K562 (cell line): ENCODE results near the gene SLC13A1. TPM values are rescaled to one million over a fixed set of nuclear protein-coding genes. Genes with fewer than 3 reads are reported as not detected.

Experiments
- ATAC-seq: fragments of 200-7000 bp; cut with Tn5 transposase; 3 replicates; pipeline ENCODE4 v1.9.1; 2020; ENCODE audit warnings: moderate library complexity
- BruUV-seq: library from RNA; stranded (reverse); fragments of 400-500 nt; replicated peaks from 2 replicates; lab custom pipeline; 2021; lab: Mats Ljungman, UMichigan
- CTCF ChIA-PET: fragments of 300-600 bp; formaldehyde crosslinking; extraction: SDS; loops from one replicate; lab custom pipeline; 2021; ENCODE audit warnings: low intra/inter-chr PET ratio; lab: Yijun Ruan, JAX
- POLR2A ChIA-PET: fragments of 300-600, 350-650 bp; sonication (Branson Sonifier 250); formaldehyde crosslinking; extraction: SDS; loops from one replicate; lab custom pipeline; 2021; ENCODE audit warnings: antibody characterized with exemption, inconsistent platforms; lab: Yijun Ruan, JAX
- DNase-seq, 4 experiments: peaks; one replicate each; pipeline versions ENCODE4 v3.0.0 to v3.0.0-alpha.2; 2011 to 2018; ENCODE audit warnings: low spot score in 3 of 4, mixed read lengths in 3 of 4; ENCODE audit errors: extremely low read depth in 1 of 4
- FAIRE-seq: peaks from 2 replicates; lab custom pipeline; 2011; peaks lifted over from hg19 to GRCh38; lab: Jason Lieb, UNC
- H2AFZ ChIP-seq: 2 replicates; pipeline ENCODE4 v1.6.0; 2011; ENCODE audit warnings: low read depth, low read length, control low read depth, inconsistent platforms
- H3K27ac ChIP-seq: fragments of 200-600 bp; 3 replicates; pipeline ENCODE4 v1.8.0; 2011; ENCODE audit warnings: low read depth, mild to moderate bottlenecking, control low read depth, inconsistent platforms, low read length, moderate library complexity, mixed read lengths; ENCODE audit errors: extremely low read depth
- H3K27me3 ChIP-seq, 2 experiments: fragments of 300-600 bp in 1 of 2; 2 replicates in 1 of 2; 3 replicates in 1 of 2; pipeline versions ENCODE4 v1.6.0 to v1.8.0; 2011; ENCODE audit warnings: inconsistent platforms in 2 of 2, low read length in 2 of 2, mild to moderate bottlenecking in 1 of 2, mixed read lengths in 1 of 2, moderate library complexity in 1 of 2; ENCODE audit not compliant: control insufficient read depth in 2 of 2, insufficient read depth in 2 of 2
- H3K36me3 ChIP-seq: fragments of 300-600 bp; 3 replicates; pipeline ENCODE4 v1.8.0; 2011; ENCODE audit warnings: mild to moderate bottlenecking, low read length, inconsistent platforms; ENCODE audit not compliant: control insufficient read depth, insufficient read depth
- H3K4me1 ChIP-seq, 2 experiments: fragments of 200-600 bp in 1 of 2; replicated peaks in 1 of 2; 2 replicates in 1 of 2; 3 replicates in 1 of 2; pipeline versions ENCODE4 v1.5.1 to v1.8.0; 2011; ENCODE audit warnings: inconsistent platforms in 2 of 2, low read length in 2 of 2, mild to moderate bottlenecking in 1 of 2, mixed read lengths in 1 of 2, moderate library complexity in 1 of 2; ENCODE audit not compliant: control insufficient read depth in 2 of 2, insufficient read depth in 2 of 2
- H3K4me2 ChIP-seq: 2 replicates; pipeline ENCODE4 v1.6.1; 2011; ENCODE audit warnings: low read length, control low read depth, inconsistent platforms, mixed read lengths; ENCODE audit not compliant: insufficient read depth
- H3K4me3 ChIP-seq: fragments of 200-600 bp; sonication (generic), shearing (Covaris generic); 2 replicates; pipeline ENCODE4 v1.5.1; 2016; ENCODE audit warnings: control low read depth, inconsistent platforms
- H3K79me2 ChIP-seq: fragments of 200-600 bp; 3 replicates; pipeline ENCODE4 v1.8.0; 2011; ENCODE audit warnings: low read length, inconsistent platforms; ENCODE audit not compliant: control insufficient read depth, insufficient read depth
- H3K9ac ChIP-seq, 2 experiments: 2 replicates each; pipeline versions ENCODE4 v1.6.0 to v1.6.1; 2011; ENCODE audit warnings: low read depth in 2 of 2, low read length in 2 of 2, control low read depth in 1 of 2, inconsistent platforms in 1 of 2, mild to moderate bottlenecking in 1 of 2, mixed read lengths in 1 of 2; ENCODE audit not compliant: insufficient read depth in 1 of 2
- H3K9me1 ChIP-seq: one replicate; pipeline ENCODE4 v1.6.0; 2011; ENCODE audit warnings: inconsistent platforms, mild to moderate bottlenecking, low read length, moderate library complexity; ENCODE audit not compliant: control insufficient read depth, insufficient read depth
- H3K9me3 ChIP-seq: replicated peaks from 2 replicates; pipeline ENCODE4 v1.5.1; 2011; ENCODE audit warnings: low read depth, low read length, inconsistent platforms; ENCODE audit not compliant: control insufficient read depth, insufficient read depth
- H4K20me1 ChIP-seq: replicated peaks from 2 replicates; pipeline ENCODE4 v1.6.1; 2011; ENCODE audit warnings: low read length, inconsistent platforms, mixed read lengths; ENCODE audit not compliant: control insufficient read depth, insufficient read depth
- CGGBP1 ChIP-seq: fragments of 250-450 bp; sonication (Bioruptor Pico); IDR thresholded peaks from 2 replicates; pipeline ENCODE4 v1.9.0; 2021; ENCODE audit warnings: mild to moderate bottlenecking
- E2F8 ChIP-seq: fragments of 450-650 bp; IDR thresholded peaks from 2 replicates; pipeline ENCODE4 v1.7.1; 2018; ENCODE audit warnings: mild to moderate bottlenecking, low read depth; ENCODE audit not compliant: partially characterized antibody
- EGR1 ChIP-seq: fragments of 450-650 bp; conservative IDR thresholded peaks from 2 replicates; pipeline ENCODE4 v1.6.1; 2017; ENCODE audit warnings: mild to moderate bottlenecking
- FOXK1 ChIP-seq: sonication (generic); formaldehyde crosslinking; IDR thresholded peaks from 2 replicates; pipeline ENCODE4 v1.8.0; 2022; ENCODE audit warnings: missing genetic modification reagents, mild to moderate bottlenecking, borderline replicate concordance
- GATAD2A ChIP-seq: fragments of 450-650 bp; IDR thresholded peaks from 2 replicates; pipeline ENCODE4 v1.6.1; 2017
- HLTF ChIP-seq: fragments of 450-650 bp; IDR thresholded peaks from 2 replicates; pipeline ENCODE4 v1.6.1; 2016
- JUNB ChIP-seq: fragments of 450-650 bp; formaldehyde crosslinking; conservative IDR thresholded peaks from 2 replicates; pipeline ENCODE4 v1.4.0; 2020; ENCODE audit warnings: mild to moderate bottlenecking
- LEF1 ChIP-seq: fragments of 450-650 bp; IDR thresholded peaks from 2 replicates; pipeline ENCODE4 v1.6.1; 2016; ENCODE audit warnings: mild to moderate bottlenecking
- RBBP5 ChIP-seq: fragments of 200-600 bp; sonication (generic); IDR thresholded peaks from 2 replicates; pipeline ENCODE4 v1.6.1; 2012; ENCODE audit warnings: borderline replicate concordance, mild to moderate bottlenecking, low read length, control low read depth, inconsistent platforms; ENCODE audit not compliant: insufficient read depth, poor library complexity, severe bottlenecking
- RFX1 ChIP-seq: fragments of 450-650 bp; IDR thresholded peaks from 2 replicates; pipeline ENCODE4 v1.6.1; 2016; ENCODE audit warnings: mild to moderate bottlenecking, moderate library complexity
- STAG1 ChIP-seq: sonication (generic); formaldehyde crosslinking; IDR thresholded peaks from 2 replicates; pipeline ENCODE4 v1.5.0; 2020; ENCODE audit warnings: missing genetic modification reagents, borderline replicate concordance
- TBP ChIP-seq: optimal IDR thresholded peaks from 2 replicates; pipeline ENCODE3; 2011; ENCODE audit warnings: low read depth, low read length, improper control_type of control experiment
- ZEB2 ChIP-seq: fragments of 450-650 bp; IDR thresholded peaks from 2 replicates; pipeline ENCODE4 v1.6.1; 2016
- ZNF655 ChIP-seq: fragments of 250-450 bp; sonication (Bioruptor Pico); IDR thresholded peaks from 2 replicates; pipeline ENCODE4 v1.5.0; 2021
- WGBS: fragments of 100-300 bp; shearing (Covaris generic); methylation state at CpG from one replicate; pipeline ENCODE4 v1.1.6; 2016; ENCODE audit warnings: low coverage, mixed read lengths; ENCODE audit not compliant: insufficient coverage; ENCODE audit errors: missing lambda C conversion rate; 5-methylcytosine and 5-hydroxymethylcytosine counted together
- in situ Hi-C: fragments of 300-500 bp; cut with MboI; formaldehyde crosslinking; loops from 4 replicates; pipeline ENCODE4 v1.15.0; 2018; ENCODE audit warnings: inconsistent platforms, mixed read lengths
- intact Hi-C: fragments of 100-400 bp; cut with micrococcal nuclease; formaldehyde crosslinking; loops from 2 replicates; pipeline ENCODE4 v1.14.2; 2022
- polyA plus RNA-seq, 8 experiments: library from polyadenylated mRNA; depleted of rRNA in 4 of 8; stranded (reverse) in 5 of 8; unstranded in 3 of 8; fragments of >200 nt; fragmentation: Nextera tagmentation in 2 of 8; fragmentation: Illumina TruSeq in 1 of 8; extraction: Ambion mirVana in 2 of 8; extraction: Trizol in 1 of 8; gene quantifications; 2 replicates each; pipeline versions ENCODE4 v1.2.1 to v1.2.3, GENCODE V29; 2011 to 2014; ENCODE audit warnings: inconsistent platforms in 1 of 8, missing spikeins in 1 of 8
- total RNA-seq, 7 experiments: library from RNA; depleted of rRNA in 6 of 7; stranded (reverse); fragments of >200 nt in 6 of 7; fragmentation: Illumina TruSeq in 2 of 7; extraction: Trizol in 2 of 7; gene quantifications; 2 replicates each; pipeline versions ENCODE4 v1.2.1 to v1.2.3, GENCODE V29; 2011 to 2021; ENCODE audit warnings: low replicate concordance in 1 of 7
- TF ChIP-seq, protein P1 (sequence below): sonication (generic); formaldehyde crosslinking; IDR thresholded peaks from 2 replicates; pipeline ENCODE4 v1.8.0; 2022; ENCODE audit warnings: mild to moderate bottlenecking, missing genetic modification reagents

Gene SLC13A1
- total and polyA plus RNA-seq, 9 of the 15 experiments (the other 6 are each of a cell fraction or from before 2014, with no cell fraction given): 0.04 TPM; not detected in 8

DNA sequence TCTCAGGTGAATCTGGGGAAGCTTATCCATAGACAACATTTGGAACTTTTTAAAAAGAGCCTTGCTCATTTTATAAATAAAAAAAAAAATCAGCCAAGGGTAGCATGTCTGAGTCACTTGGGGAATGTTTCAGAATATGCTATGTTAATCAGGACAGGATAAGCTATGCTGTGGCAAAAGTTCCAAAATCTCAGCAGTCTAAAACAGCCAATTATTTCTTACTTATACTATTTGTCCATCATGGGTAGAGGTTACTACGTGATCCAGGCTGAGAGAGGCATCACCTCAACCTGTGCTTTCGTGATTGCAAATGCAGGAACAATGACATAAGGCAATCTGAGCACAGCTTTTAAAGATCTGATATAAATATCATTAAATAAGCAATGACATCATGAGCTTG lies 6.5 kb downstream of the SLC13A1 start:
- FAIRE-seq (no peak), ATAC-seq (no peak), DNase-seq (no peak)
- Histone ChIP-seq H3K79me2 (no peaks in the 10 kb centered on the region), H3K9me1 (no peaks in the 10 kb centered on the region), H3K4me3 (no peak overlapping the region), H3K4me1 (no peaks in the 10 kb centered on the region), H3K27ac (no peak overlapping the region), H3K4me2 (no peak overlapping the region), H3K9me3 (no peaks in the 10 kb centered on the region), H2AFZ (no peak overlapping the region), H3K27me3 (no peaks in the 10 kb centered on the region)
- in situ Hi-C loops (no loop called here), intact Hi-C loops (no loop called here)
- POLR2A ChIA-PET: no interaction called here
- CTCF ChIA-PET: no interaction called here
- no peak for TF ChIP-seq JUNB (CRISPR knock-in tag)
- TF ChIP-seq EGR1: no peak
- no peak for TF ChIP-seq STAG1 (CRISPR knock-in tag)
- TF ChIP-seq CGGBP1 (CRISPR knock-in tag): no peak
- TF ChIP-seq LEF1: no peak
- TF ChIP-seq HLTF: no peak
- TF ChIP-seq RBBP5: no peak
- TF ChIP-seq FOXK1 (CRISPR knock-in tag): no peak
- TF ChIP-seq, protein P1, sequence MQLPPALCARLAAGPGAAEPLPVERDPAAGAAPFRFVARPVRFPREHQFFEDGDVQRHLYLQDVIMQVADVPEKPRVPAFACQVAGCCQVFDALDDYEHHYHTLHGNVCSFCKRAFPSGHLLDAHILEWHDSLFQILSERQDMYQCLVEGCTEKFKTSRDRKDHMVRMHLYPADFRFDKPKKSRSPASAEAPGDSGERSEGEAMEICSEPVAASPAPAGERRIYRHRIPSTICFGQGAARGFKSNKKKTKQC: no peak
- TF ChIP-seq GATAD2A: no peak
- TF ChIP-seq ZEB2: no peak
- no peak for TF ChIP-seq TBP
- no peak for TF ChIP-seq E2F8
- no peak for TF ChIP-seq ZNF655 (CRISPR knock-in tag)
- TF ChIP-seq RFX1: no peak
- TF ChIP-seq, all 486 proteins: peak for 0
- BruUV-seq: no TSS peak
- H3K36me3 ChIP-seq: no peaks in the 10 kb centered on the region
- 2% methylated on average over 2 of the region's 2 CpGs for WGBS
- H3K9ac ChIP-seq: no peak overlapping the region
- no peaks in the 10 kb centered on the region for H4K20me1 ChIP-seq
